GM23338 (cell line): ENCODE data around the gene TEX44. TPM values are rescaled to one million over a fixed set of nuclear protein-coding genes. Genes with fewer than 3 reads are reported as not detected.

Experiments used
- ATAC-seq: fragments of 200-7000 bp; cut with Tn5 transposase; 3 replicates; pipeline ENCODE4 v1.9.1; 2020
- DNase-seq: peaks from one replicate; pipeline ENCODE4 v3.0.0-alpha.2; 2015; ENCODE audit warnings: low spot score
- H2AFZ ChIP-seq: fragments of 200-600 bp; sonication (generic); 2 replicates; pipeline ENCODE4 v1.8.0; 2016; ENCODE audit warnings: antibody characterized with exemption, mild to moderate bottlenecking, moderate library complexity
- H3F3A ChIP-seq: fragments of 200-600 bp; sonication (generic); replicated peaks from 2 replicates; pipeline ENCODE4 v1.8.0; 2017; ENCODE audit warnings: antibody characterized with exemption, mixed run types, low read depth
- H3K27ac ChIP-seq: fragments of 200-600 bp; sonication (generic); 2 replicates; pipeline ENCODE4 v1.6.1; 2016; ENCODE audit warnings: low read depth
- H3K27me3 ChIP-seq: fragments of 200-600 bp; sonication (generic); 2 replicates; pipeline ENCODE4 v1.8.0; 2016; ENCODE audit warnings: mild to moderate bottlenecking, mixed run types, moderate library complexity; ENCODE audit not compliant: insufficient read depth
- H3K36me3 ChIP-seq: fragments of 200-600 bp; sonication (generic); 2 replicates; pipeline ENCODE4 v1.8.0; 2016; ENCODE audit warnings: mild to moderate bottlenecking; ENCODE audit not compliant: insufficient read depth
- H3K4me1 ChIP-seq: fragments of 200-600 bp; sonication (generic); 2 replicates; pipeline ENCODE4 v1.8.0; 2016; ENCODE audit warnings: mild to moderate bottlenecking, moderate library complexity; ENCODE audit not compliant: insufficient read depth
- H3K4me2 ChIP-seq: fragments of 200-600 bp; sonication (generic); 2 replicates; pipeline ENCODE4 v1.7.1; 2017; ENCODE audit warnings: mixed run types
- H3K4me3 ChIP-seq: fragments of 200-600 bp; sonication (generic); 2 replicates; pipeline ENCODE4 v1.6.1; 2016; ENCODE audit warnings: mixed run types
- H3K79me2 ChIP-seq: fragments of 200-600 bp; sonication (generic); replicated peaks from 2 replicates; pipeline ENCODE4 v1.8.0; 2017; ENCODE audit warnings: mild to moderate bottlenecking; ENCODE audit not compliant: insufficient read depth
- H3K9me2 ChIP-seq: fragments of 200-600 bp; sonication (generic); 2 replicates; pipeline ENCODE4 v1.8.0; 2017; ENCODE audit not compliant: insufficient read depth
- H4K20me1 ChIP-seq: fragments of 200-600 bp; sonication (generic); replicated peaks from 2 replicates; pipeline ENCODE4 v1.8.0; 2017; ENCODE audit warnings: mild to moderate bottlenecking; ENCODE audit not compliant: insufficient read depth
- H3K27ac Mint-ChIP-seq: 2 replicates; pipeline ENCODE4 v1.8.0; 2020; ENCODE audit warnings: inconsistent platforms, mild to moderate bottlenecking, moderate library complexity, mixed read lengths
- H3K27me3 Mint-ChIP-seq: 3 replicates; pipeline ENCODE4 v1.8.0; 2022; ENCODE audit warnings: low read depth, mild to moderate bottlenecking, moderate library complexity, mixed read lengths, inconsistent platforms; ENCODE audit not compliant: insufficient read depth, poor library complexity
- H3K36me3 Mint-ChIP-seq: 3 replicates; pipeline ENCODE4 v1.8.0; 2021; ENCODE audit warnings: low read depth, mild to moderate bottlenecking, inconsistent platforms, moderate library complexity, mixed read lengths
- H3K4me1 Mint-ChIP-seq: 3 replicates; pipeline ENCODE4 v1.8.0; 2020; ENCODE audit warnings: mild to moderate bottlenecking, inconsistent platforms, mixed read lengths
- H3K4me3 Mint-ChIP-seq: 3 replicates; pipeline ENCODE4 v1.8.0; 2021; ENCODE audit warnings: moderate library complexity, mild to moderate bottlenecking, inconsistent platforms, mixed read lengths
- H3K9me3 Mint-ChIP-seq: 3 replicates; pipeline ENCODE4 v1.8.0; 2020; ENCODE audit warnings: moderate library complexity, mild to moderate bottlenecking, inconsistent platforms, mixed read lengths
- CREB1 ChIP-seq: fragments of 250-450 bp; sonication (Bioruptor Pico); IDR thresholded peaks from 2 replicates; pipeline ENCODE4 v1.5.0; 2020; ENCODE audit warnings: low read depth, mild to moderate bottlenecking, moderate library complexity
- EZH2 ChIP-seq: fragments of 200-600 bp; sonication (generic); IDR thresholded peaks from one replicate; pipeline ENCODE4 v1.8.0; 2017; ENCODE audit warnings: antibody characterized with exemption, mild to moderate bottlenecking, low read depth; ENCODE audit not compliant: unreplicated experiment
- EZH2phosphoT487 ChIP-seq: fragments of 200-600 bp; sonication (generic); IDR thresholded peaks from one replicate; pipeline ENCODE4 v1.8.1; 2018; ENCODE audit warnings: antibody characterized with exemption; ENCODE audit not compliant: unreplicated experiment
- POLR2AphosphoS5 ChIP-seq: IDR thresholded peaks from 2 replicates; pipeline ENCODE4 v1.6.1; 2016; ENCODE audit warnings: antibody characterized with exemption, low read depth
- STAT1 ChIP-seq: IDR thresholded peaks from one replicate; pipeline ENCODE4 v1.6.1; 2016; ENCODE audit warnings: antibody characterized with exemption; ENCODE audit not compliant: unreplicated experiment
- ZNF114 ChIP-seq: fragments of 250-450 bp; sonication (Bioruptor Pico); IDR thresholded peaks from 2 replicates; pipeline ENCODE4 v1.5.0; 2020; ENCODE audit warnings: mild to moderate bottlenecking, moderate library complexity
- ZNF331 ChIP-seq: fragments of 250-450 bp; sonication (Bioruptor Pico); IDR thresholded peaks from 2 replicates; pipeline ENCODE4 v1.5.0; 2020; ENCODE audit warnings: low read depth, mild to moderate bottlenecking, moderate library complexity
- polyA plus RNA-seq: library from polyadenylated mRNA; unstranded; fragments of >200 nt; fragmentation: Nextera tagmentation; extraction: Ambion mirVana; gene quantifications from 2 replicates; pipeline ENCODE4 v1.2.1, GENCODE V29; 2016
- total RNA-seq: library from RNA; depleted of rRNA; stranded (reverse); fragments of >200 nt; shearing (Covaris generic); gene quantifications from 2 replicates; pipeline ENCODE4 v1.2.3, GENCODE V29; 2014
- TF ChIP-seq, protein P1 (sequence below): fragments of 250-450 bp; sonication (Bioruptor Pico); IDR thresholded peaks from 2 replicates; pipeline ENCODE4 v1.5.0; 2020; ENCODE audit warnings: mild to moderate bottlenecking, moderate library complexity
- TF ChIP-seq, protein P2 (sequence below), 2 experiments: fragments of 200-600 bp in 1 of 2; sonication (generic) in 1 of 2; conservative IDR thresholded peaks; 2 replicates each; pipeline versions ENCODE4 v1.5.1 to v1.6.1; 2016 to 2017; ENCODE audit warnings: antibody characterized with exemption in 2 of 2, low read depth in 2 of 2, mild to moderate bottlenecking in 2 of 2, moderate library complexity in 1 of 2
- TF ChIP-seq, protein P3 (sequence below): IDR thresholded peaks from 2 replicates; pipeline ENCODE4 v1.6.1; 2016; ENCODE audit warnings: antibody characterized with exemption

TEX44 gene
- total and polyA plus RNA-seq, 2 experiments from 2014 or later, result not detected

DNA sequence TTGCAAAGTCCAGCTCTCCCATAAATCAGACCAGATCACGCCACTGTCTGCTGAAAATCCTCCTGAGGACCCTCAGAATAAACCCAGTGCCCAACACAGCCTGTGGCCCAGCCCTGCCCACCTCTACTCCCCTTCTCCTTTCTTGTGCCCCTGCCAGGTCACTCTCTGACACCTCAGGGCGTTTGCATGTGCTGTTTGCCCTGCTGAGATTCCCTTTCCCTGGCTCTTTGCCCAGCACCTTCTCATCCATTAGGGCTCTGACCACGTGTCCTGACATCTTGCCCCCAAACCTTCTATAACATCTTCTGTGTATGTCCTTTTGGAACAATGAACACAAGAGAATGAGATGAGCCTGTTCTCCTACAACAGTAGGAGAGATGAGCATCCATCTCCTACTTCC is 43.9 kb upstream of the TEX44 start (continued):
- TF ChIP-seq, protein P1, sequence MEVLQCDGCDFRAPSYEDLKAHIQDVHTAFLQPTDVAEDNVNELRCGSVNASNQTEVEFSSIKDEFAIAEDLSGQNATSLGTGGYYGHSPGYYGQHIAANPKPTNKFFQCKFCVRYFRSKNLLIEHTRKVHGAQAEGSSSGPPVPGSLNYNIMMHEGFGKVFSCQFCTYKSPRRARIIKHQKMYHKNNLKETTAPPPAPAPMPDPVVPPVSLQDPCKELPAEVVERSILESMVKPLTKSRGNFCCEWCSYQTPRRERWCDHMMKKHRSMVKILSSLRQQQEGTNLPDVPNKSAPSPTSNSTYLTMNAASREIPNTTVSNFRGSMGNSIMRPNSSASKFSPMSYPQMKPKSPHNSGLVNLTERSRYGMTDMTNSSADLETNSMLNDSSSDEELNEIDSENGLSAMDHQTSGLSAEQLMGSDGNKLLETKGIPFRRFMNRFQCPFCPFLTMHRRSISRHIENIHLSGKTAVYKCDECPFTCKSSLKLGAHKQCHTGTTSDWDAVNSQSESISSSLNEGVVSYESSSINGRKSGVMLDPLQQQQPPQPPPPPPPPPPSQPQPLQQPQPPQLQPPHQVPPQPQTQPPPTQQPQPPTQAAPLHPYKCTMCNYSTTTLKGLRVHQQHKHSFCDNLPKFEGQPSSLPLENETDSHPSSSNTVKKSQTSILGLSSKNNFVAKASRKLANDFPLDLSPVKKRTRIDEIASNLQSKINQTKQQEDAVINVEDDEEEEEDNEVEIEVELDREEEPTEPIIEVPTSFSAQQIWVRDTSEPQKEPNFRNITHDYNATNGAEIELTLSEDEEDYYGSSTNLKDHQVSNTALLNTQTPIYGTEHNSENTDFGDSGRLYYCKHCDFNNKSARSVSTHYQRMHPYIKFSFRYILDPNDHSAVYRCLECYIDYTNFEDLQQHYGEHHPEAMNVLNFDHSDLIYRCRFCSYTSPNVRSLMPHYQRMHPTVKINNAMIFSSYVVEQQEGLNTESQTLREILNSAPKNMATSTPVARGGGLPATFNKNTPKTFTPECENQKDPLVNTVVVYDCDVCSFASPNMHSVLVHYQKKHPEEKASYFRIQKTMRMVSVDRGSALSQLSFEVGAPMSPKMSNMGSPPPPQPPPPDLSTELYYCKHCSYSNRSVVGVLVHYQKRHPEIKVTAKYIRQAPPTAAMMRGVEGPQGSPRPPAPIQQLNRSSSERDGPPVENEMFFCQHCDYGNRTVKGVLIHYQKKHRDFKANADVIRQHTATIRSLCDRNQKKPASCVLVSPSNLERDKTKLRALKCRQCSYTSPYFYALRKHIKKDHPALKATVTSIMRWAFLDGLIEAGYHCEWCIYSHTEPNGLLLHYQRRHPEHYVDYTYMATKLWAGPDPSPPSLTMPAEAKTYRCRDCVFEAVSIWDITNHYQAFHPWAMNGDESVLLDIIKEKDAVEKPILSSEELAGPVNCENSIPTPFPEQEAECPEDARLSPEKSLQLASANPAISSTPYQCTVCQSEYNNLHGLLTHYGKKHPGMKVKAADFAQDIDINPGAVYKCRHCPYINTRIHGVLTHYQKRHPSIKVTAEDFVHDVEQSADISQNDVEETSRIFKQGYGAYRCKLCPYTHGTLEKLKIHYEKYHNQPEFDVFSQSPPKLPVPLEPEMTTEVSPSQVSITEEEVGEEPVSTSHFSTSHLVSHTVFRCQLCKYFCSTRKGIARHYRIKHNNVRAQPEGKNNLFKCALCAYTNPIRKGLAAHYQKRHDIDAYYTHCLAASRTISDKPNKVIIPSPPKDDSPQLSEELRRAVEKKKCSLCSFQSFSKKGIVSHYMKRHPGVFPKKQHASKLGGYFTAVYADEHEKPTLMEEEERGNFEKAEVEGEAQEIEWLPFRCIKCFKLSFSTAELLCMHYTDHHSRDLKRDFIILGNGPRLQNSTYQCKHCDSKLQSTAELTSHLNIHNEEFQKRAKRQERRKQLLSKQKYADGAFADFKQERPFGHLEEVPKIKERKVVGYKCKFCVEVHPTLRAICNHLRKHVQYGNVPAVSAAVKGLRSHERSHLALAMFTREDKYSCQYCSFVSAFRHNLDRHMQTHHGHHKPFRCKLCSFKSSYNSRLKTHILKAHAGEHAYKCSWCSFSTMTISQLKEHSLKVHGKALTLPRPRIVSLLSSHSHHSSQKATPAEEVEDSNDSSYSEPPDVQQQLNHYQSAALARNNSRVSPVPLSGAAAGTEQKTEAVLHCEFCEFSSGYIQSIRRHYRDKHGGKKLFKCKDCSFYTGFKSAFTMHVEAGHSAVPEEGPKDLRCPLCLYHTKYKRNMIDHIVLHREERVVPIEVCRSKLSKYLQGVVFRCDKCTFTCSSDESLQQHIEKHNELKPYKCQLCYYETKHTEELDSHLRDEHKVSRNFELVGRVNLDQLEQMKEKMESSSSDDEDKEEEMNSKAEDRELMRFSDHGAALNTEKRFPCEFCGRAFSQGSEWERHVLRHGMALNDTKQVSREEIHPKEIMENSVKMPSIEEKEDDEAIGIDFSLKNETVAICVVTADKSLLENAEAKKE (CRISPR knock-in tag), result no peak
- TF ChIP-seq STAT1, result no peak
- TF ChIP-seq, protein P2, sequence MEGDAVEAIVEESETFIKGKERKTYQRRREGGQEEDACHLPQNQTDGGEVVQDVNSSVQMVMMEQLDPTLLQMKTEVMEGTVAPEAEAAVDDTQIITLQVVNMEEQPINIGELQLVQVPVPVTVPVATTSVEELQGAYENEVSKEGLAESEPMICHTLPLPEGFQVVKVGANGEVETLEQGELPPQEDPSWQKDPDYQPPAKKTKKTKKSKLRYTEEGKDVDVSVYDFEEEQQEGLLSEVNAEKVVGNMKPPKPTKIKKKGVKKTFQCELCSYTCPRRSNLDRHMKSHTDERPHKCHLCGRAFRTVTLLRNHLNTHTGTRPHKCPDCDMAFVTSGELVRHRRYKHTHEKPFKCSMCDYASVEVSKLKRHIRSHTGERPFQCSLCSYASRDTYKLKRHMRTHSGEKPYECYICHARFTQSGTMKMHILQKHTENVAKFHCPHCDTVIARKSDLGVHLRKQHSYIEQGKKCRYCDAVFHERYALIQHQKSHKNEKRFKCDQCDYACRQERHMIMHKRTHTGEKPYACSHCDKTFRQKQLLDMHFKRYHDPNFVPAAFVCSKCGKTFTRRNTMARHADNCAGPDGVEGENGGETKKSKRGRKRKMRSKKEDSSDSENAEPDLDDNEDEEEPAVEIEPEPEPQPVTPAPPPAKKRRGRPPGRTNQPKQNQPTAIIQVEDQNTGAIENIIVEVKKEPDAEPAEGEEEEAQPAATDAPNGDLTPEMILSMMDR (conservative IDR thresholded peaks at IDR 0.05; ENCODE audit: low read depth in 2 of 2), result no peak
- TF ChIP-seq EZH2phosphoT487, result no peak

DNA sequence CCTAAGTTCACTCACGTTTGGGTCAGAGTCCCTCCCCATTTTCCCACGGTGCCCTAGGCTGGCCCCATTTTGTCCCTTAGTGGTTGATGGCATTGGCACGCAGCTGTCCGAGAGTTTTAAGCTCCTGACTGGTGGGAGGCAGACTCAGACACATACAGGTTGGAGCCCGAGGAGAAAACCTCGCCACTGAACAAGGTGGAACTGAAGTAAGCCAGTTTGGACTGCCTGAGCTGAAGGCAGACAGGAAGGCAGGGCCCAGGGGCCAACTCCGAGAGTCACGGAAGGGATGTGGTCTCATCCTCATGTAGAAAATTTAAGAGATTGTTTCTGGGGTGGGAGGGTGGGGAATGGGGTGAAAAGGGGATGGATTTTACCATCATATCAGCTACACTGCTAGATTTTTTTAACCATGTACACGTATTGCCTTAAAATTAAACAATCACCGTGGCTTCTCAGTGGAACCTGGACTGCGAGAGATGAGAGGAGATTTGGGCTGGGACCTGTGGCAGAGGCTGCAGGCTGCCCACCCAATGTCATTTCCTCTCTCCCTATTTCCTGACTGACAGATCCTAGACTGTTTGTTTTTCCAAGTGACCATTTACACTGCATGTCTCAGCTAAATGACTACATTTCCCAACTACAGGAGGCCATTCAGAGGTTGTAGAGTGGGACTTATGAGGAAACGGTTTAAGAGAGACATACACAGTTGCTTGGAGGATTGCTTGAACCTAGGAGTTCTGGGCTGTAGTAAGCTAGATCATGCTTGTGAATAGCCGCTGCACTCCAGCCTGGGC is 43.0 kb upstream of the TEX44 start:
- no peaks in the 10 kb centered on the region for H3K4me1 Mint-ChIP-seq
- TF ChIP-seq POLR2AphosphoS5 (no peak), ZNF114 (CRISPR knock-in tag) (no peak), CREB1 (no peak), STAT1 (no peak), EZH2 (no peak), ZNF331 (CRISPR knock-in tag) (no peak)
- TF ChIP-seq, protein P3, sequence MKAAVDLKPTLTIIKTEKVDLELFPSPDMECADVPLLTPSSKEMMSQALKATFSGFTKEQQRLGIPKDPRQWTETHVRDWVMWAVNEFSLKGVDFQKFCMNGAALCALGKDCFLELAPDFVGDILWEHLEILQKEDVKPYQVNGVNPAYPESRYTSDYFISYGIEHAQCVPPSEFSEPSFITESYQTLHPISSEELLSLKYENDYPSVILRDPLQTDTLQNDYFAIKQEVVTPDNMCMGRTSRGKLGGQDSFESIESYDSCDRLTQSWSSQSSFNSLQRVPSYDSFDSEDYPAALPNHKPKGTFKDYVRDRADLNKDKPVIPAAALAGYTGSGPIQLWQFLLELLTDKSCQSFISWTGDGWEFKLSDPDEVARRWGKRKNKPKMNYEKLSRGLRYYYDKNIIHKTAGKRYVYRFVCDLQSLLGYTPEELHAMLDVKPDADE, result no peak

More for the DNA sequence above, 43.0 kb upstream of the TEX44 start:
- Mint-ChIP-seq H3K4me3 (no peak overlapping the region), H3K36me3 (peaks cover 13% of the 10 kb centered on the region), H3K27ac (no peak overlapping the region), H3K9me3 (peaks cover 26% of the 10 kb centered on the region), H3K27me3 (no peaks in the 10 kb centered on the region)
- Histone ChIP-seq H2AFZ (no peak overlapping the region), H3K27me3 (no peaks in the 10 kb centered on the region), H4K20me1 (no peaks in the 10 kb centered on the region), H3K79me2 (no peaks in the 10 kb centered on the region), H3K4me2 (no peak overlapping the region), H3K27ac (no peak overlapping the region), H3K4me3 (no peak overlapping the region), H3K9me2 (no peaks in the 10 kb centered on the region), H3F3A (no peaks in the 10 kb centered on the region), H3K36me3 (no peaks in the 10 kb centered on the region), H3K4me1 (no peaks in the 10 kb centered on the region)
- DNase-seq (no peak), ATAC-seq (no peak)
